GM10248 (cell line): ENCODE results near the gene TRAM2.

ENCODE experiments used
- CTCF ChIA-PET: fragments of 300-600 bp; sonication (Branson Sonifier 250); formaldehyde crosslinking; extraction: SDS; loops from one replicate; lab custom pipeline; 2021; ENCODE audit warnings: antibody characterized with exemption; lab: Yijun Ruan, JAX
- POLR2A ChIA-PET: fragments of 350-650 bp; sonication (Branson Sonifier 250); formaldehyde crosslinking; extraction: SDS; loops from one replicate; lab custom pipeline; 2020; ENCODE audit warnings: antibody characterized with exemption; lab: Yijun Ruan, JAX
- DNase-seq: peaks from one replicate; pipeline ENCODE4 v3.0.0; 2012; ENCODE audit errors: extremely low spot score
- CTCF ChIP-seq: IDR thresholded peaks from 2 replicates; pipeline ENCODE4 v1.5.1; 2012; ENCODE audit warnings: mild to moderate bottlenecking, low read depth; ENCODE audit errors: extremely low read depth, missing control alignments, control extremely low read depth

Gene TRAM2

GRCh38 chr6:52532457-52532856 lies 44.4 kb downstream of the TRAM2 start:
- no peak for DNase-seq
- CTCF ChIA-PET, result no interaction called here
- POLR2A ChIA-PET, result no interaction called here
- no peak for TF ChIP-seq CTCF

GRCh38 chr6:52531834-52532233 lies 45.0 kb downstream of the TRAM2 start:
- ChIA-PET CTCF (interaction anchor here (1.2 kb wide), 1 partner anchor 31 kb away, joined by 3 read pairs; no protein-coding TSS in a partner anchor), POLR2A (no interaction called here)
- DNase-seq, result no peak
- TF ChIP-seq CTCF, result no peak

DNA sequence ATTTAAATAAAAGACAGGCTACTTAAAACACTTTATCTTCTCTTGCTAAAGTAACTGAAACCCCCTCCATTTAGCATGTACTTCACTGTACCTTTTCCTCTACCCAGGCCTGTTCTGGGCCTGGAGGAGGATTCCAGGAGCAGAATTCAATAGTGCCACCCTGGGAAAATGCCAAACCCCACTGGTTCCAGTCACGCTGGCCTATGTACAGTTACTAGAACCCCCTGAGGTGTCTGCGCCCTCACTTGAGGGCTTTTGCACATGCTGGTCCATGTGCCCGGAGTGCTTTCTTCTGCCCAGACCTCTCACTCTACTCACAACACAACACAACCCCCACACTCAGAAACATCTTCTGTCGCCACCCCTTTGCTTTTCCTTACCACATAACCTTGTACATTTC lies 45.5 kb downstream of the TRAM2 start:
- ChIA-PET POLR2A (no interaction called here), CTCF (interaction anchor here (1.2 kb wide), 1 partner anchor 32 kb away, joined by 3 read pairs; no protein-coding TSS in a partner anchor)
- no peak for TF ChIP-seq CTCF
- no peak for DNase-seq

GRCh38 chr6:52530351-52530750 lies 46.5 kb downstream of the TRAM2 start:
- CTCF ChIA-PET, result no interaction called here
- no peak for DNase-seq
- no peak for TF ChIP-seq CTCF
- POLR2A ChIA-PET, result no interaction called here

DNA sequence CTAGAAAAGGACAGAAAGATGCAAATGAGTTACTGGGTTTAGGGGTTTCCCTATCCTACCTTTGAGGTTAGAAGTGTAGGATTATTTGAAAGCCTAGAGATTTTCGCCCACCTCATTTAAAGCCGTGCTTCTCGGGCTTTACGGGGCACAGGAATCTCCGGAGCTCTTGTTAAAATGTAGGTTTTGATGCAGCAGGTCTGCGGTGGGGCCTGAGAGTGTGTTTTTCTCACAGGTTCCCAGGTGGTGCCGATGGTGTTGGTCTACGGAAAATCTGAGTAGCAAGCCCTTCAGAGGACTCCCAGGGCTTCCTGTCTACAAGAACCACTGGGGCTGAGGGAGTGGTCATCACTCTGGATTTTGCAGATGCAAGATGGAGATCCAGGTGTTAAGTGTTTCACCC lies 47.5 kb downstream of the TRAM2 start:
- TF ChIP-seq CTCF, result no peak
- peak; percentile 45 for DNase-seq
- ChIA-PET POLR2A (no interaction called here), CTCF (interaction anchor here (2.6 kb wide), 1 partner anchor 30 kb away, joined by 7 read pairs; no protein-coding TSS in a partner anchor)

DNA sequence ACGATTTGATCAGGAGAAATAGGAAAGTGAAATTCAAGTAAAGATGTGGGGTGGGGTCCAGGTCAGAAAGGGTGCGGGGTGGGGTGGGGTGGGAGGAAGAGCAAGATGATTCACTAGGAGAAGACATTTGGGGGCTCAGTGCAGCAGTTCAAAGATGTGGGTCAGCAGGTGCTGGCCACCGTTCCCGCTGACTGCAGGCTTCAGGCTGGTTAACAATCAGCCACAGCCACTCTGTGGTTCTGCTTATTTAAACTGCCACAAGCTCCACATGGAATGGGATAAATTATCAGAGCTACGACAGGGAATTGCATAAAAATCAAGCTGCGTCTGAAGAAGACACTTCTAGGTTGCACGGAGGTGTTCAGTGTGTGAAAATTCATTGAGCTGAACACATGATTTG lies 49.4 kb downstream of the TRAM2 start:
- ChIA-PET CTCF (interaction anchor here (0.7 to 2.6 kb wide), 5 partner anchors 11 to 111 kb away, joined by 3 to 7 read pairs (median 4); no protein-coding TSS in a partner anchor), POLR2A (no interaction called here)
- no peak for DNase-seq
- TF ChIP-seq CTCF, result no peak
